Neural cell (in vitro differentiated cells): ENCODE data around the gene GSS. TPM values are rescaled to one million over a fixed set of nuclear protein-coding genes. Genes with fewer than 3 reads are reported as not detected.

Experiments
- H2AFZ ChIP-seq: fragments of 200-600, 300-800 bp; sonication (generic), shearing (Covaris generic); 2 replicates; pipeline ENCODE4 v1.6.0; 2014; ENCODE audit warnings: low read depth, mild to moderate bottlenecking, antibody characterized with exemption, low read length, moderate library complexity
- H3F3A ChIP-seq: fragments of 200-600 bp; shearing (Covaris generic); 2 replicates; pipeline ENCODE4 v1.6.1; 2016; ENCODE audit warnings: mild to moderate bottlenecking, moderate library complexity, mixed read lengths, antibody characterized with exemption, low read length; ENCODE audit not compliant: insufficient read depth, poor library complexity, severe bottlenecking
- H3K27ac ChIP-seq: fragments of 200-600, 300-800 bp; sonication (generic), shearing (Covaris generic); 2 replicates; pipeline ENCODE4 v1.5.1; 2014; ENCODE audit warnings: mild to moderate bottlenecking, low read length, moderate library complexity
- H3K27me3 ChIP-seq: fragments of 300-800, 200-600 bp; sonication (generic), shearing (Covaris generic); 2 replicates; pipeline ENCODE4 v1.6.0; 2014; ENCODE audit warnings: mild to moderate bottlenecking, low read depth, low read length, moderate library complexity; ENCODE audit not compliant: insufficient read depth
- H3K36me3 ChIP-seq: fragments of 300-800, 200-600 bp; sonication (generic), shearing (Covaris generic); 2 replicates; pipeline ENCODE4 v1.5.1; 2014; ENCODE audit warnings: mild to moderate bottlenecking, antibody characterized with exemption, low read length, moderate library complexity; ENCODE audit not compliant: insufficient read depth
- H3K4me2 ChIP-seq: fragments of 300-800, 200-600 bp; sonication (generic), shearing (Covaris generic); 2 replicates; pipeline ENCODE4 v1.6.0; 2014; ENCODE audit warnings: mild to moderate bottlenecking, low read length
- H3K4me3 ChIP-seq: fragments of 300-800, 200-600 bp; sonication (generic), shearing (Covaris generic); 2 replicates; pipeline ENCODE4 v1.5.1; 2014; ENCODE audit warnings: mild to moderate bottlenecking, low read length, moderate library complexity
- H3K79me2 ChIP-seq: fragments of 200-600 bp; shearing (Covaris generic); replicated peaks from 2 replicates; pipeline ENCODE4 v1.6.0; 2014; ENCODE audit warnings: mild to moderate bottlenecking, low read length, moderate library complexity; ENCODE audit not compliant: insufficient read depth
- H3K9ac ChIP-seq: fragments of 300-800, 200-600 bp; sonication (generic), shearing (Covaris generic); 2 replicates; pipeline ENCODE4 v1.6.1; 2016; ENCODE audit warnings: mild to moderate bottlenecking, low read length, mixed read lengths
- H3K9me2 ChIP-seq: fragments of 200-600 bp; shearing (Covaris generic); 2 replicates; pipeline ENCODE4 v1.6.1; 2016; ENCODE audit warnings: mild to moderate bottlenecking, low read length, mixed read lengths; ENCODE audit not compliant: insufficient read depth
- H3K9me3 ChIP-seq: fragments of 200-600, 300-800 bp; sonication (generic), shearing (Covaris generic); 2 replicates; pipeline ENCODE4 v1.6.1; 2016; ENCODE audit warnings: mild to moderate bottlenecking, mixed run types, low read length, moderate library complexity, mixed read lengths
- H4K20me1 ChIP-seq: fragments of 200-600 bp; shearing (Covaris generic); 2 replicates; pipeline ENCODE4 v1.6.1; 2016; ENCODE audit warnings: mild to moderate bottlenecking, mixed run types; ENCODE audit not compliant: insufficient read depth
- CTCF ChIP-seq: fragments of 450-650 bp; IDR thresholded peaks from 2 replicates; pipeline ENCODE4 v1.5.1; 2014; ENCODE audit warnings: antibody characterized with exemption, mild to moderate bottlenecking, moderate library complexity; ENCODE audit not compliant: poor library complexity, severe bottlenecking
- EP300 ChIP-seq: fragments of 450-650 bp; conservative IDR thresholded peaks from 2 replicates; pipeline ENCODE4 v1.6.1; 2014; ENCODE audit warnings: antibody characterized with exemption, mild to moderate bottlenecking, moderate library complexity; ENCODE audit not compliant: poor library complexity, severe bottlenecking
- EZH2 ChIP-seq: fragments of 200-600, 300-800 bp; shearing (Covaris generic), sonication (generic); IDR thresholded peaks from 2 replicates; pipeline ENCODE4 v1.6.1; 2014; ENCODE audit warnings: antibody characterized with exemption, low read length, borderline replicate concordance, mild to moderate bottlenecking; ENCODE audit not compliant: insufficient read depth, poor library complexity, severe bottlenecking
- MXI1 ChIP-seq: fragments of 450-650 bp; conservative IDR thresholded peaks from 2 replicates; pipeline ENCODE4 v1.6.1; 2014; ENCODE audit warnings: antibody characterized with exemption, mild to moderate bottlenecking; ENCODE audit not compliant: poor library complexity, severe bottlenecking
- POLR2AphosphoS5 ChIP-seq: IDR thresholded peaks from 2 replicates; pipeline ENCODE4 v1.6.1; 2012
- RAD21 ChIP-seq: fragments of 450-650 bp; conservative IDR thresholded peaks from 2 replicates; pipeline ENCODE4 v1.6.1; 2014; ENCODE audit warnings: antibody characterized with exemption, mild to moderate bottlenecking, moderate library complexity
- REST ChIP-seq: IDR thresholded peaks from 2 replicates; pipeline ENCODE4 v1.6.1; 2012; ENCODE audit warnings: borderline replicate concordance
- SMC3 ChIP-seq: fragments of 450-650 bp; conservative IDR thresholded peaks from 2 replicates; pipeline ENCODE4 v1.6.1; 2014; ENCODE audit warnings: antibody characterized with exemption, mild to moderate bottlenecking, moderate library complexity; ENCODE audit not compliant: poor library complexity
- TAF1 ChIP-seq: IDR thresholded peaks from 2 replicates; pipeline ENCODE4 v1.6.1; 2012; ENCODE audit warnings: low read depth
- polyA plus RNA-seq: library from polyadenylated mRNA; depleted of rRNA; stranded (reverse); fragments of >200 nt; gene quantifications from 2 replicates; pipeline ENCODE4 v1.2.3, GENCODE V29; 2014

GSS gene
- polyA plus RNA-seq, 1 donor from 2014 or later: 173 TPM

DNA sequence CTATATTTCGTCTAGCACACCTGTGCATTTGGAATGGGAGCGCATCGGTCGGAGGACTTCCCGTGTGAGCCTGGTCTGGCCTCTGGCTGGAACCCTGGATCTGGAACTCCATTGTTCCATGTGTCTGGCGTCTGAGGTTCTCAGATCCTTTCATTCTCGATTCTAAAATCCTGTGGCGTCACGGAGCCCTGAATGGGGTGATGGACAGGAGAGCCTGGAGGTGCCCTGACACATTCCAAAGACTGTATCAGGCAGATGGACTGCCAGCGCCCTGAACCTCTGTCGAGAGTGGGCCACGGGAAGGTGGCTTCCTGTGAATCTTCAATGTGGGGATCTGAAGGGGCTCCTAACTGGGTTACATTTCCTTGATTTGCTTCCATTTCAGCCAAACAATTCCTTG lies 20.7 kb upstream of the GSS start:
- Histone ChIP-seq H3K27ac (no peak overlapping the region), H3F3A (no peaks in the 10 kb centered on the region)
- no peak for TF ChIP-seq POLR2AphosphoS5
- TF ChIP-seq MXI1: no peak
- no peak for TF ChIP-seq EZH2
- TF ChIP-seq REST: no peak
- TF ChIP-seq CTCF: no peak
- TF ChIP-seq EP300: no peak
- no peak for TF ChIP-seq TAF1
- TF ChIP-seq SMC3: no peak
- TF ChIP-seq RAD21: no peak

DNA sequence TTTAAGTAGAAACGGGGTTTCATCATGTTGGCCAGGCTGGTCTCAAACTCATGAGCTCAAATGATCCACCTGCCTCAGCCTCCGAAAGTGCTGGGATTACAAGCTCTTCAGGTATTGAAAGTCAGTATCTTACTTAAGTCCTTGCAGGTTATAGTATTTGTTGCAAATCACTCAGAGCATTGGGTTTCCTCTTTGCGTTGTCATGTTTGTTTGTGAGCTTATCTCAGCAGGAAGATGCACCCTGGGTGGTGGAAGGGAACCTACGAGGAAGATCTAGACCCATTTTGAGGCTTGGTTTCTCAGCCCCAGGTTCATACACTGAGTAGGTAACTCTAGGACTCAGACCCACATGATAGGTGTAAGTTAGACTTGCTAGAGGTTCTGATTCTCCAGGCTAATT lies 18.6 kb upstream of the GSS start:
- Histone ChIP-seq H3K79me2 (no peaks in the 10 kb centered on the region), H4K20me1 (no peaks in the 10 kb centered on the region), H2AFZ (no peak overlapping the region), H3K9me3 (no peaks in the 10 kb centered on the region), H3K4me3 (no peak overlapping the region), H3F3A (no peaks in the 10 kb centered on the region), H3K27ac (no peak overlapping the region), H3K36me3 (no peaks in the 10 kb centered on the region), H3K27me3 (no peaks in the 10 kb centered on the region), H3K9me2 (no peaks in the 10 kb centered on the region), H3K9ac (no peak overlapping the region), H3K4me2 (no peak overlapping the region)
- TF ChIP-seq RAD21: no peak
- no peak for TF ChIP-seq SMC3
- TF ChIP-seq MXI1: no peak

More for the DNA sequence above, 20.7 kb upstream of the GSS start:
- no peaks in the 10 kb centered on the region for H3K27me3 ChIP-seq
- H3K79me2 ChIP-seq: no peaks in the 10 kb centered on the region
- no peaks in the 10 kb centered on the region for H3K36me3 ChIP-seq
- H3K4me3 ChIP-seq: no peak overlapping the region
- H3K4me2 ChIP-seq: no peak overlapping the region
- H2AFZ ChIP-seq: no peak overlapping the region
- no peaks in the 10 kb centered on the region for H3K9me2 ChIP-seq
- no peak overlapping the region for H3K9ac ChIP-seq
- H3K9me3 ChIP-seq: no peaks in the 10 kb centered on the region
- no peaks in the 10 kb centered on the region for H4K20me1 ChIP-seq
